ENCODE data around the gene ZRANB1.
A peak's percentile ranks its signal among the peaks of the same experiment; 100 is the strongest.
"Not testable (repeated sequence)": the region's sequence is repeated elsewhere in the genome, so short reads cannot be mapped to it uniquely, and the experiment has no call there.

ZRANB1 gene

DNA sequence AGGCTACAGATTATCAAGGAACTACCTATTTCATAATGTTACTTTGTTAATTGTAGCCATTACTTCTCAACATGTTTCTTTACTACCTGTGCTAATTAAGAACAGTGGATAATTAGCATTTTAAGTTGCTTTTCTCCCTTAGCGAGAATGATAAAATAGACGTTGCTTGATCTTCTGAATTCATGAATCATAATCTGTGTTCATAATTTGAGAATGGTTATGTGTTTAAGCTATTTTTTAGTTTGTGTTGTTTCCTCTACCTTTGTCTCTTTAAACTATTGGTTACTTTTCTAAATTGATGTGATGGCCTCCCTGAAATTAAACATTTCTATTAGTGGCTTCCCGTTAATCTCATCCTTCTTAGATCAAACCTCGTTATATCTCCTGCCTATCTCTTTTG is at the start of gene ZRANB1:
ZRANB1 (plus strand) TSS at position 301 of the 400 bp plus-strand sequence. CDS start 371 bp downstream, outside the sequence.
- FAIRE-seq = no peak

DNA sequence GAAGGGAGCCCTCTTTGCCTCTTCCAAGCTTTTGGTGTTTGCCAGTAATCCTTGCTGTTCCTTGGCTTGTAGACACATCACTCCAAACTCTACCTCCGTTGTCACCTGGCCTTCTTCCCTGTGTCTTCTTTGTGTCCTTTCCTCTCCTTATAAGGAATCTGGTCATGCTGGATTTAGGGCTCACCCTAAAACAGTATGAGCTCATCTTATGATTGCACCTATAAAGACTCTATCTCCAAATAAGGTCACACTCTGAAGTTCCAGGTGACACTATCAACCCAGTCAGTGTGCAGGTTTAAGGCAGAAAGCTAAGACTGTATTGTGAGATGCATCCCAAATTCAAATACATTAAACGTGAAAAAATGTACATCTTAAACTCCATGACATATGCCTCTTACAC is 49.0 kb upstream of the ZRANB1 start:
- no peak for FAIRE-seq

More for the DNA sequence above, at the start of gene ZRANB1:
- DNase-seq (ENCODE audit: insufficient read length, low spot score) = no peak

DNA sequence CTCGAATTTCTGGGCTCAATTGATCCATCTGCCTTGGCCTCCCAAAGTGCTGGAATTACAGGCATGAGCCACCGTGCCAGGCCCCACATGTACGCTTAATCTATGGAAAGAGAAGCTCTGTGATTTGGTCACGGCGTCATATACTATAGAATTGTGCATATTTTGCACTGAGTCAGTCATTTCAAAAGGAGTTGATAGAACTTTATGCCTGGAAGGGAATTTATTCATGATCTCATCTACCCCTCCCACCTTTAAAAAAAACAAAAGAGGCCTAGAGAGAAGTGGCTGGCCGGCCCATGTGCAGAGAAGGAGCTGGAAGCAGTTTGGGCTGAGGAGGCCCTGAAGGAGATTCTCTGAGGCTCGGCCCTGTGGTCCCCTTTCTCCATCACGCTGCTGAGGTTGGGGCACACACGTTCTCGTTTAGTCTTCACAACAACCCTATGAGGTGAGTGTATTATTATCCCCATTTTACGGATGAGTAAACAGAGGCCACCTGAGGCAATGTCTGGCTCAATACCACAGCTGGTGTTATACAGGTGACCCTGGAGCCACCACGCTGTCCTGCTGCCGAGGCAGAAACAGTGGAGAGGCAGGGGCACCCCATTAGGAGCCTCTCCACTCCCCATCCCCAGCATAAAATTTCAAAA is 47.2 kb upstream of the ZRANB1 start:
- FAIRE-seq (no peak), DNase-seq (ENCODE audit: insufficient read length, low spot score) (no peak)

More for the DNA sequence above, 49.0 kb upstream of the ZRANB1 start:
- no peak for DNase-seq (ENCODE audit: insufficient read length, low spot score)

DNA sequence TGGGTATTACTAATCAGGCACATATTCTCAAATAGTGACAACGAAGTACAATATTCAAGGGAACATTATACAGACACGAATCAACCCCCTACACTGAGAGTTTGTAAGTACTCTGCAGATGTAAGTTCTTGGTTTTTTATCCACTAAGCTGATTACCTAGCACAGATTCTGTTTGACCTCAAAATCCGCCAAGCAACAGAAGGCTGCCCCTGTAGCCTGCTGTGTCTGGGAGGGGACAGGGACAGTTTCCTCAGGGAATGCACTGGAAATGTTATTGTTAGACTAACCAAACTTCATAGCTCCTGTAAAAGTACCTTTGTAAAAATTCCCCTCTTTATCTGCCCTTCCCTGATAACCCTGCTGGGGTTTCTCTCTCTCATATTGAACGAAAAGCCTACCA is 45.2 kb upstream of the ZRANB1 start:
- FAIRE-seq (no peak), DNase-seq (ENCODE audit: insufficient read length, low spot score) (no peak)

DNA sequence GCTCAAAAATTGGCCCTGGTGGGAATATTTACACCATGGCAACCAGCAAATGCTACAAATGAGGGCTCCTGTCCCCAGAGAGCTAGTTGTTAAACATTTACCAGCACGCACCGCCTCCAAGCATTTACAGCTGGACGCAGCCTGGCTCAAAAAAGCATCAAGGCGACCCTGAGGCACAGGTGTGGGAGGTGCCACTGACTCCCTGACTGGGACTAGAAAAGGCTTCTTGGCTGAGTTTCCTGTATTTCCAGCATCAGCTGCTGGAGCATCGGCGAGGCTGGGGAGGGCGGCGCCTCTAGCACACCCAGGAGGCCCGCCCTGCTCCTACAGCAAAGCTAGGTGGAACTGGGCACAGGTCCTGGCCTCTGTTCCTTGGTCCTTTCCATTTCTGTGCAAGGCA is 43.5 kb upstream of the ZRANB1 start:
- no peak for FAIRE-seq
- DNase-seq (ENCODE audit: insufficient read length, low spot score) = no peak

DNA sequence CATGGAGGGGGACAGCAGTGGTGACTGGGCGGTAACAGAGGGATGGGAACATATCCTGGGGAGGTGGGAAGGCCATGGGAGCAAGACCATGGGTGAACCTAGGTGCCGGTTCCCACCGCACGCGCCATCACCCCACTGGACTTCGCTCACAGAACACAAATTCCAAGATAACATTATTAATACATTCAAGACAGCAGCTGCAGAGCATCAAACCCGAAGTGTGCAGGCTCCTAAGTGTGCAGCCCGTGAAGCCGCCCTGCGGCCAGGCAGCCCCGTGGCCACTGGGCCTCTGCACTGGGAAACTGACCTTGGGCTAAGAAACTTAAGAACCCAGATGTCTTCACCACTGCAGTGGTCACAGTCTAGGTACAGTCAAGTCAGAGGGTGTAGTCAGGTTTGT is 42.8 kb upstream of the ZRANB1 start:
- DNase-seq (ENCODE audit: insufficient read length, low spot score) = no peak
- FAIRE-seq = no peak

DNA sequence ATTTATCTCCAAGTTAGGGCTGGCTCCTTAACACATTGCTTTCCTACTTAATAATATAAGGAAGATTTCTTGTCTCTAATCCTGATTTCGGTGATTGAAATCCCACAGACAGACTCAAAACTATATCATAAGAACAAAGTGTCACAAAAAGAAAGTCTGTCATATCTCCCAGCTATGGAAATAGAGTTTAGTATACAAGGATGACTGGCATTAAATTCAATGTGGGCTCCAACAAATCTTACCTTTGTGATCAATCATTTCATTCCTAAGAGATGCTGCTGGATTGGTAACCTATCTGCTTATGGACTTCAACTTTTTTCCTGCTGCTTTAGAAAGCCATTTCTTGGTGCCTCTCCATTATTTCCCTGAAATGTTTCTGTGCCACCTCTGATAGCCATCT is 39.5 kb upstream of the ZRANB1 start:
- FAIRE-seq (no peak), DNase-seq (ENCODE audit: insufficient read length, low spot score) (no peak)

DNA sequence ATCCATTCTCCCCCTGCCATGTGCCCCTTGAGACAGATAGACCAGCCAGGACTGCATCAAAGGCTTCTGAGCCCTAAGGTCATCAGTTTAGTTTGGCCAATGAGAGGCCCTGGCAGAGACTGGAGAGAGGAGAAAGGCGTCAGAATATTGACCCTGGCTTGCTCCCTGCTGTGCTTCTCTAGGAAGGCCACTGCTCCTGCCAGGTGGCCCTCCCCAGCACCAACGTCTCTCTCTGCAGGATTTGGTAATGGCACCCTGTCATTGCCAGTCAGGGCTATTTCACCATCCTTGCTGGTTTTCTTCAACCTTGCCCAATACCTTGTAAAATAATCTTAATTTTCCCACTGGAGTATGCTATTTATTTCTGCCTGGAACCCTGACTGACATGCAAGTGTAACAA is 38.8 kb upstream of the ZRANB1 start:
- DNase-seq (ENCODE audit: insufficient read length, low spot score) = no peak
- FAIRE-seq = no peak

DNA sequence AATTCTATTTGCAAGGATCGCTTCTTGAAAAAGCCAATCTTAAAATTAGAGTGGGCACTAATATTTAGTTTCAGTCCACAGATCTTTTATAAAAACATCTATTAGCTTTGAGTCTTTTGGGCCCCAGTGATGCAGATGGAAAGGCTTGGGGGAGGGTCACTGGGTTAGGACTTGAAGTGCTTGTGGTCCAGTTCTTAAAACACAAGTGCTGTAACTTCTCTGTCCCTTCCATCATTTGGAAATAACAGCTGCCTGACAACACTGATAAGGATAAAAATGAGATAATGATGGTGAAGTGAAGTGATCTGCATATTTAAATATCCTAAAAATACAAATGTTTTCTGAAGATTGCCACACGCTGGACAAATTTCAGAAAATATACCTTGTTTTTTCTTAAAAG is 37.1 kb upstream of the ZRANB1 start:
- no peak for DNase-seq (ENCODE audit: insufficient read length, low spot score)
- no peak for FAIRE-seq

DNA sequence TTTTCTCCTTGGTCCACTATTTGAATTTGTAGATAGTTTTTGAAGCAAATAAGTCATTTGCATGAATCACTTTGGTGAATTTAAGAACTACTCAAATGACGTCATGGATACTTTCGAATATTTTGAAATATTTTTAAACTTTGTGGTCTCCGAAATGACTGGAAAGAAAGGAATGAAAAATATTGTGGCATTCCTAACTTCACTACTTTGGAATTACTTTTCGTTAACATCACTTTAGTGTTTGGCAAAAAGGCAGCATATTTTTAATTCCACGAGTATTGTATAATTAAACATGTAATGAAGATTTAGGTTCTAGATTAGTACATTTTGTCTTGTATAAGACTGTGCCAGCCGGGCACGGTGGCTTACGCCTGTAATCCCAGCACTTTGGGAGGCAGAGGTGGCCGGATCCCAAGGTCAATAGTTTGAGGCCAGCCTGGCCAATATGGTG is 35.3 kb upstream of the ZRANB1 start:
- DNase-seq (ENCODE audit: insufficient read length, low spot score) (no peak), FAIRE-seq (no peak)

DNA sequence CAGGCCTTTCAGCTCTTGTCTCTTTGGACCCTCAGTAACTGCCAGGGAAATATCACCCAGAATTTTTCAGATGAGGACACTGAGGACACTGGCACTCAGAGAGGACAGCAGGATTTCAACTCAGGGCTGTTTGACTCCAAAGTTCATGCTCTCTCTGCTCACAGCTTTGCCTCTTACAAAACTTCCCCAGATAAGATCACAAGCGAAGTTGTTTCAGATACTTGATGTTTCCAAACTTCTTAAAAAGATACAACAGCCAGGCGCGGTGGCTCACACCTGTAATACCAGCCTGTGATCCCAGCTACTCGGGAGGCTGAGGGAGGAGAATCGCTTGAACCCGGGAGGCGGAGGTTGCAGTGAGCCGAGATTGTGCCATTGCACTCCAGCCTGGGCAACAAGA is 32.4 kb upstream of the ZRANB1 start:
- FAIRE-seq = no peak

DNA sequence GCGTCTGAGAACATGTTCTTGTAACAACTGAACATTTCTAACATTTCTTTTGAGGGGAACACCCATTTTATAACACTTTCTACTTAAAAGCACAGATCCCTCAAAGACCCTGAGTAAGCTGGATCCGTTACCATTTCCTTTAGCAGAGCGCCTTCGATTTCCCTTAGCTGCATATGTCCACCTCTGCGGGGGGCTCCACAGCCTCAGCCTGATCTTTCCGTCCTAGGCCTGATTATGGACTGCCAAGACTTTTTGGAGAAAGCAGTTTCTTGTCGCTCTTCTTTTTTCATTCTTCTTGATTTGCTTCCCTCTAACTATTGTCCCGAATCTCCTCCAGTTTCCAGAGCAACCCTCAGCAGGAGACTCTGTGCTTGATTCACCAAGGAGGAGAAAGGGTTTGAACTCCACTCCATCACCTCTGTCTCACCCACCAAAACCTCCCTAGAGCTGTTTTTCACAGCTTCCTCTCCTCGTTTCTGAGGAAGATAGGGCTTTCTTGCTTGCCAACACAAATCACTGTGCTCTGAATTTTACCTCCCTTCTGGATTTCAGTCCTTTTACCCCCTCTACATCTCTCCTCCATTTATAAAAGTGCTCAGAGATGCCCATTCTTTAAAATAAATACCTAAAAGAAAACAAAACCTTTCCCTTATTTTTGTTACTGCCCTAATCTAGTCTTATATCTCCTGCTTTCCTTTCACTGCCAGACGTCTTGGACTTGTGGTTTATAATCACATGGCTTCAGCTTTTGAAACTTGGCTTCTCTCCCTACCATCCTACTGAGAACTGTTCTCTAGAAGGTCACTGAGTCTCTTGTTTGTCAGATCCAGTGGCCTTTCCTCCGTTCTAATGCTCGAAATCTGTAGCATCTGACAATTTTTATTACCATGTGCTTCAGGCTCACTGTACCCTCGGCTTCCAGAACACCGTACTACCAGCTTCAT is 30.5 kb upstream of the ZRANB1 start:
- no peak for DNase-seq (ENCODE audit: insufficient read length, low spot score)

More for the DNA sequence above, 32.4 kb upstream of the ZRANB1 start:
- DNase-seq (ENCODE audit: insufficient read length, low spot score) = no peak

DNA sequence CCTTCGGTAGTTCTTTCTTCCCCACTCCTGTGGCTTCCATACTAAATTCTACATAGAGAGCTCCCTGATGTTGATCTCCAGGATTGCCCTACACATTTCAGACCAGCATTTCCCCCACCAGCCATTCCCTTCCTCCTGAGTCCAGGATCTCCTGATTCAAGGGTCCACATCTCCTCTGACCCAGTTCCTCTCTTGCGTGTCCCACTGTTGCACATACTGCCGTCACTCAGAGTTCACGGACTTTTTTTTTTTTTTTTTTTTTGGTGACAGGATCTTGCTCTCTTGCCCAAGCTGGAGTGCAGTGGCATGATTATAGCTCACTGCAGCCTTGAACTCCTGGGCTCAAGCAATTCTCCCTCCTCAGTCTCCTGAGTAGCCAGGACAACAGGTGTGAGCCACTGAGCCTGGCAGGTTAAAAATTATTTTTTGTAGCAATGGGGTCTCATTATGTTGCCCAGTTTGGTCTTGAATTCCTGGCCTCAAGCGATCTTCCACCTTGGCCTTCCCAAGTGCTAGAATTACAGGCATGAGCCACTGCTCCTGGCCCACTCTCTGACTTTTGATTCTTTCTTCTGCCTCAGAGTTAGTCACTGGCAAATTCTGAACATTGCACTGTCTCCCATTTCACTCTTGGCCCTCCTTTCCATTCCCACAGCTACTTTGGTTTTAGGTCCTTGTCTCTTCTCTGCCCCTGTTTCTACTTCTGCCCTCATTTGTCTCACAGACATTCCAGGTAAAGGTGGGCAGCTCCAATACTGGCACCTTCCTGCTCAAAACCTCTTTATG is 29.6 kb upstream of the ZRANB1 start:
- FAIRE-seq (no peak), DNase-seq (ENCODE audit: insufficient read length, low spot score) (no peak)

More for the DNA sequence above, 30.5 kb upstream of the ZRANB1 start:
- no peak for FAIRE-seq

DNA sequence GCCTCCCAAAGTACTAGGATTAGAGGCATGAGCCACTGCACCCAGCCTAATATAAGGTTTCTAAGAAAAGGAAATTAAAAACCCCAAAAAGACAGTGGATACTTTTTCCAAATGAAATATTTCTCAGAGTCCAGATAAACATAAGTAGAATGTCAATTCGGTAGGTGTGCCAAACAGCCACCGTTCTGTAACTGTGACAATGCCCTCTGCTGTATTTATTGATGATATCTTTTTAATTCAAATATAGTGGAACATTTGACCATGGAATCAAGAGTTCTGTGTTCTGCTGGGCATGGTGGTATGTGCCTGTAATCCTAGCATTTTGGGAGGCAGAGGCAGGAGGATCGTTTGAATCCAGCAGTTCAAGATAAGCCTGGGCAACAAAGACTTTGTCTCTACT is 28.8 kb upstream of the ZRANB1 start:
- FAIRE-seq (no peak), DNase-seq (ENCODE audit: insufficient read length, low spot score) (no peak)

DNA sequence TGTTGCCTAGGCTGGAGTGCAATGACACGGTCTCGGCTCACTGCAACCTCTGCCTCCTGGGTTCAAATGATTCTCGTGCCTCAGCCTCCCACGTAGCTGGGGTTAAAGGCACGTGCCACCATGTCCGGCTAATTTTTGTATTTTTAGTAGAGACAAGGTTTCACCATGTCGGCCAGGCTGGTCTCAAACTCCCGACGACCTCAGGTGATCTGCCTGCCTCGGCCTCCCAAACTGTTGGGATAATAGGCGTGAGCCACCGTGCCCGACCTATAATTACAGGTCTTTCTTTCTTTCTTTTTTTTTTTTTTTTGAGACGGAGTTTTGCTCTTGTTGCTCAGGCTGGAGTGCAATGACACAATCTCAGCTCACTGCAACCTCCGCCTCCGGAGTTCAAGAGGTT is 27.5 kb upstream of the ZRANB1 start:
- DNase-seq (ENCODE audit: insufficient read length, low spot score); FAIRE-seq: not testable (repeated sequence)

DNA sequence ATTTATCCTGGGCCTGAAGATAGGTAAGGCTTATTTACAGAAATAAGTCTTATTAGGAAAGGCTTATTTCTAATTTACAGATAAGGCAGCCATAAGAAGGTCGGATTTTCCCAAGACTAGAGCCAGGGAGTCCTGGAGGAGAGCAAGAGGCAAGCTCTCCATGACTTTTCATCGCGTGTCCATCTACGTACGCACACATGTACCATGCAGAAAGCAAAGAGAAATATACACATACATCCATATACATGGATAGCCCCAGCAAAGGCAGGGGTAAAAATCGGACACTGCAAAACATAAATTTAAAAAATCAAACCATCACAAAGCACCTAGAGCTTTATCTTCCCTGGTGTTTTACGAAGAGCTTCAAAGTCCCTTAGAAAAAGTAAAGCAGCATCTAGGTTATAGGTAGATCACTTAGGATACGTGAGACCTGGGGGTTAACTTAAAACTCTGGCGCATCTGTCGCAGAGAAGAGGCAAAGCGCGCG is 25.8 kb upstream of the ZRANB1 start:
- FAIRE-seq = peak; percentile 47
- DNase-seq (ENCODE audit: insufficient read length, low spot score) = no peak

DNA sequence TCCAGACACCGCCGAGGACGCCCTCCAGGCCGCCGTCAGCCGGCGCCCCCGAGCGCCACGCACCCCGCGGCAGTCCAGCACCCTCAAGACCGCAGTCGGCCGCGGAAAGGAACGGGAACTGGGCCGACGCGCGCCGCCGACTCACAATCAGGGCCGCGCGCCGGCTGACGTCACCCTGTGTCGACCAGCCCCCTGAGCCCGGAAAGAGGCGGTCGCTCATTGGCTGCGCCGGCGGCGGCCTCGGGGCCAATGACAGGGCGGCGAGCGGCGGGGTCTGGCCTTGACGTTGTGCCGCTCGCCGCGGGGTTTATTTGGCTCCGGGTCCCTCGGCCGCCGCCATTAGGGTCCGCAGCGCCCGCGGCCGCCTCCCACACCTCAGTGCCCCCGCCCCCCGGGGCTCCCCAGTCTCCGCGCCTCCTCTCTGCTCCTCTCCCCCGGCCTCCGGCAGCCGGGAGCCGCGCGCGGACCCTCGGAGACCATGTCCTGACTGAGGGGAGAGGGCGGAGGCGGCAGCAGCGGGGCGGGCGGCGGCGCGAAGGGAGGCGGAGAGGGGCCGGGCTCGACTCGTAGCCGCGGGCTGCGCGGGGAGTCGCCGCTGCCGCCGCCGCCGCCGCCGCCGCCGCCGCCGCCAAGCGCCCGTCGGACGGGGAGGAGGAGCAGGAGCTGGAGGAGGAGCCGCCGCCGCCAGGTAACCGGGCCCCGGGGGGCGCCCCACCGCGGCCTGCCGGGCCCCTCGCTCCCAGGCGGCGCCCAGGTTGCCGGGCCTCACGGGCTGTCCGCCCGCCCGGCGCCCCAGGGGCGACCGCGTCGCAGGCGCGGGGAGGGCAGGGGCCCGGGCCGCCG is 25.1 kb upstream of the ZRANB1 start:
- FAIRE-seq (peak; percentile 94), DNase-seq (ENCODE audit: insufficient read length, low spot score) (peak; percentile 99)

DNA sequence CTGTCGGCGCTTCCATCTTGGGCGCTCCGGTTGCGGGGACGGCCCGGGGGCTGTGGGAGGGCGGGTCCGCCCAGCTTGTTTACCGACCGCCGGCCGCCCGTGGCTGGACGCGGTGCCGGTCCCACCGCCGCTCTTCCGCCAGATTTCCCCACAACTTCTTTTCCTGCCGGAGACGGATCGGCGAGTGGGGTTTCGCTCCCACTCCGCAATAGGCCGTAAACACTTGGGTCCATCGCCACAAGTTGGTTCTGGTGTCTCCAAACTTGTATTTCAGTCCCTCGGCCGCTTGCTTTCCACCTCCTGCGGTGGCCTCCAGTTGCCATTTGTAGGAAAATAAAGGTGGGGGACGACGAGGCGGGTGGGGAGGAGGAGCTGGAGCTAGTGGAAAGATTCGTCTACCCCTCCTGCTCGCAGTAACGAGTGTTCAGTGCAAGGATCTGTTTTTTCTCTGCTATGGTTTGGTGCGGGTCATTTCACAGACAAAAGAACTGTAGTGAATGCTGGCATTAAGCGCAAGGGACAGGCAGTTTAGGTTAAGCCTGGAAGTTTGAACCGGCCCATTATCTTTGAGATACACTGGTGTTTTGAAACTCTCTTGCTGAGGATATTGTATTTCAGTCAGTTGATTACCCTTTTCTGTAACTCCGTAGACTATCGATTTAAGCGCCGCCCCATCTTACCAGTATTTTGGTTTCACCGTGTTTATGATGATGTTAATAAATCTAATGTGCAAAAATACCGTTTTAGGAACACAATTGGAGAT is 24.3 kb upstream of the ZRANB1 start:
- FAIRE-seq (peak; percentile 76), DNase-seq (ENCODE audit: insufficient read length, low spot score) (peak; percentile 29)

DNA sequence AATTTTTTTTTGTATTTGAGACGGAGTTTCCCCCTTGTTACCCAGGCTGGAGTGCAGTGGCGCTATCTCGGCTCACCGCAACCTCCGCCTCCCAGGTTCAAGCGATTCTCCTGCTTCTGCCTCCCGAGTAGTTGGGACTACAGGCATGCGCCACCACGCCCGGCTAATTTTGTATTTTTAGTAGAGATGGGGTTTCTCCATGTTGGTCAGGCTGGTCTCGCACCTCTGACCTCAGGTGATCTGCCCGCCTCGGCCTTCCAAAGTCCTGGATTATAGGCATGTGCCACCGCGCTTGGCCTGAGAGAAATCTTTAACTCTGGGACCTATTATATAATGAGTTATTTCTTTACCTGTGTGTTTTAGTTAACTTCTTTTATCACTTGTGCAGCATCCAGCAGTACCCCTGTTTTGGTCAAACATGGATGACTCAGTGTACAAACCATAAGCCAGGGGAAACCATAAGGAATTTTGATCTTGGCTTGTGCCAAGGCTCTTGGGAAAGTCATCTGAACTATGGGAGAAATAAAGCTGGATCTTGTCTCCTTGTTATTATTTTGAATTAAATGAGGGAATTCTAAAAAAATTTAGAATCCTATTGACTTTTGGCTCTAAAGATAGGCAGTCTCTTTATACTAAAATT is 23.6 kb upstream of the ZRANB1 start:
- FAIRE-seq (no peak), DNase-seq (ENCODE audit: insufficient read length, low spot score) (no peak)
